Measurements from ENCODE around the gene ATP5MK.

- TF ChIP-seq CTCF (IDR thresholded peaks at IDR 0.05; ENCODE audit: insufficient read depth, low read length, poor library complexity, severe bottlenecking): no peak
- no peak for TF ChIP-seq EZH2phosphoT487 (conservative IDR thresholded peaks at IDR 0.05; ENCODE audit: low read length)
Measured at GRCh38 chr10:103374263-103374662, 22.0 kb downstream of the ATP5MK start.

All from SU-DHL-6 (cell line).